GM21825 (cell line): ENCODE data around the gene IRAK2.
A peak's percentile ranks its signal among the peaks of the same experiment; 100 is the strongest.
"Not testable (repeated sequence)": the region's sequence is repeated elsewhere in the genome, so short reads cannot be mapped to it uniquely, and the experiment has no call there.

Source experiments
- ATAC-seq: cut with Tn5 transposase; IDR thresholded peaks from one replicate; pipeline ENCODE4 v1.9.1; 2021; ENCODE audit warnings: mild to moderate bottlenecking, moderate library complexity; ENCODE audit not compliant: unreplicated experiment

Gene IRAK2

GRCh38 chr3:10164546-10165393, at the start of gene IRAK2:
TSS of gene IRAK2 (plus strand) at chr3:10164919. CDS start at chr3:10164955, 36 bp downstream.
- ATAC-seq: peak; percentile 88

- ATAC-seq: peak; percentile 95
These were observed 49.2 kb upstream of the IRAK2 start, which contains the start of gene BRK1 for GRCh38 chr3:10115326-10116137. TSS of gene BRK1 (plus strand) at chr3:10115675. CDS start at chr3:10115702, 27 bp downstream.

GRCh38 chr3:10116138-10116460, 48.6 kb upstream of the IRAK2 start:
- ATAC-seq: peak; percentile 10

- ATAC-seq: no peak
These were observed 47.8 kb upstream of the IRAK2 start for GRCh38 chr3:10116928-10117327.

GRCh38 chr3:10119376-10119775, 45.3 kb upstream of the IRAK2 start:
- ATAC-seq: no peak

- ATAC-seq: no peak
These were observed 43.7 kb upstream of the IRAK2 start for GRCh38 chr3:10121064-10121463.

- no peak for ATAC-seq
These were observed 42.0 kb upstream of the IRAK2 start for GRCh38 chr3:10122724-10123123.

GRCh38 chr3:10135872-10136271, 28.8 kb upstream of the IRAK2 start:
- not testable (repeated sequence) for ATAC-seq

GRCh38 chr3:10136426-10137005, 28.2 kb upstream of the IRAK2 start:
- no peak for ATAC-seq

- no peak for ATAC-seq
These were observed 27.5 kb upstream of the IRAK2 start for GRCh38 chr3:10137178-10137577.

- no peak for ATAC-seq
These were observed 23.6 kb upstream of the IRAK2 start for GRCh38 chr3:10140996-10141546.

- ATAC-seq: no peak
These were observed 21.8 kb upstream of the IRAK2 start for GRCh38 chr3:10142707-10143560.

- no peak for ATAC-seq
These were observed 19.0 kb upstream of the IRAK2 start for GRCh38 chr3:10145685-10146084.

GRCh38 chr3:10149226-10149625, 15.5 kb upstream of the IRAK2 start:
- ATAC-seq: no peak

GRCh38 chr3:10150987-10151386, 13.7 kb upstream of the IRAK2 start:
- ATAC-seq: no peak

GRCh38 chr3:10154335-10155122, 10.2 kb upstream of the IRAK2 start:
- ATAC-seq: no peak

- ATAC-seq: no peak
These were observed 9.6 kb upstream of the IRAK2 start for GRCh38 chr3:10155123-10155472.

GRCh38 chr3:10155658-10156057, 9.1 kb upstream of the IRAK2 start:
- no peak for ATAC-seq

- no peak for ATAC-seq
These were observed 7.7 kb upstream of the IRAK2 start for GRCh38 chr3:10157031-10157430.

- not testable (repeated sequence) for ATAC-seq
These were observed 6.2 kb upstream of the IRAK2 start for GRCh38 chr3:10158555-10158954.
